NCI-H2196 treated with DMSO at 0.1 percent for 48 hours (cell line): ENCODE measurements around the gene CCNA2.

Experiments used
- DNase-seq: peaks from one replicate; lab custom pipeline; 2025; ENCODE audit not compliant: unreplicated experiment; lab: John Stamatoyannopoulos, UW

Gene CCNA2

DNA sequence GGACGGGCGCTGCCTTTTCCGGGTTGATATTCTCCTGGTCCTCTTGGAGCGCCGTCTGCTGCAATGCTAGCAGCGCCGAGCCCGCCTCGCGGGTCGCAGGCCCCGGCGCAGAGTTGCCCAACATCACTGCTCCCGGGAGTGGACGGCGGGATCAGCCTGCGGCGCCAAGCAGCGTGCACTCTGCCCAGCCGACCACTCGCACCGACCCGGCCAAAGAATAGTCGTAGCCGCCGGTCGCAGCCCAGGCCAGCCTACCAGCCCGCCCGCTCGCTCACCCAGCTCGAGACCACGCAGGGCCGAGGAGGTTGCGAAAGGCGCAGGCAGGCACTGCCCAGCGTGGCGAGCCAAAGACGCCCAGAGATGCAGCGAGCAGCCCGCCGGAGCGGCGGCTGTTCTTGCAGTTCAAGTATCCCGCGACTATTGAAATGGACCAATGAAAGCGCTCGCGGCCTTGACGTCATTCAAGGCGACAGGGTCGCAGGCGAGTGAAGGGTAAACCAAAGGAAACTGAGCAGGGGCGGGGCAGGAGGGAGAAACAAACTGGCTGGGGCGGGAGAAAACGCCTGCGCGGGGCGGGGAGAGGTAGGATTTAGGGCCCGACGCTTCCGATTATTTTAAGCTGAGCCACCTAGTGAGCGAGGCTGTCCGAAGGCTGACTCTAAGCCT lies at the start of gene CCNA2:
TSS of gene CCNA2 (minus strand) at position 379 of the 666 bp plus-strand sequence. CDS start at position 124, 255 bp downstream.
- peak; percentile 66 for DNase-seq

DNA sequence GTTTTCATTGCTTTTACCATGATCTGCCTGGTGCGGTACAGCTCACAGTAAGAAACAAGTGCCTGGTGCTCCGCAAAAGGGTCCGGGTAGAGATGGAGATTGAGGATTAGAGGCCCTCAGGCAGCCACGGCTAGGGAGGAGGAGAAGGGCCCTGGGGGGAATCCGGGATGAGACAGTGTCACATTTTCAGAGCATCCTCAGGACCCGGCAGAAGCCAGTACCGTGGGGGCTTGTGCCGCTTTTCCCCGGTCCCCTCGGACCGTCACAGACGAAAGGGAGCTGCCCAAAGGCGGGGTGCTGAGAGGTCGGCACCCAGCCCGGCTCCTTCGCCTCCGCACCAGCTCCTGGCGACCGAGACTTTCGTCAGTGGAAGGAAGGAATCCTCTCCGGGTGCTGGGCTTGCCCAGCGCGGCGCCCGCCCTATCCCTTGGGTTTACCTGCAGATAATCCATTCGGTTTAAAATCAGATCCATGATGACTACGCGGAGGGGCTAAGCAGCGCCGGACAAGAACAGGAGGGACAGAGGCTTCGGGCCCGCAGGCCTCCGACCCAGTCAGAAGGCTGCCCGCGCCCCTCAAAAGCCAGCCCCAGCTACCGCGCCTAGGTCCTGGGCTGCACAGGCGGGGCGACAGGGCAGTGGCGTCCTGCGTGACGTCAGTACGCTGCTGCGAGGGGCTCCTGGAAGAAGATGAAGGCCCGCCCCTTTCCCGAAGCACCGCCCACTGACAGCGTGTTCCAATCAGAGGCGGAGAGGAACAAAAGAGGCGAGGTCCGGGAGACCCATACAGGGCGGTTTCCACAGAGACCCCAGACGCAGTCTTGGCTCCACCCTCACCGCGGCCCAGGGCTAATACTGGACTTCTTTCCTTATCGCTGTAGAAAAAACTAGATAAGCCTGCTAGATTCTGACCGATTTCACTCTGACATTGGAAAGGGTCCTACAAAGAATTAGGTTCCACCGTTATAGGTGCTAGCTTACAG lies 46.4 kb upstream of the CCNA2 start, which contains the start of gene BBS7:
TSS of gene BBS7 (minus strand) at position 634 of the 982 bp plus-strand sequence. CDS start at position 473, 161 bp downstream.
- peak; percentile 75 for DNase-seq

DNA sequence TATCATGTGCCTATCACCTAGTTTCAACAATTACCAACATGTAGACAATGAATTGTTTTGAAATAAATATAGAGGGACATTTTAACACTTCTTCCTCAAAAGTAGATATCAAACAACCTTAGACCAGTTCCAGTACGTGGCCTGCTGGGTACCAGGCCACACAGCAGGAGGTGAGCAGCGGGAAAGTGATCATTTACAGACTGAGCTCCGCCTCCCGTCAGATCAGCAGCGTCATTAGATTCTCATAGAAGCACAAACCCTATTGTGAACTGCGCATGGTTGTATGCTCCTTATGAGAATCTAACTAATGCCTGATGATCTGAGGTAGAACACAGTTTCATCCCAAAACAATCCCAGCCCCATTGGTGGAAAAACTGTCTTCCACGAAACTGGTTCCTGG lies 40.1 kb upstream of the CCNA2 start:
- no peak for DNase-seq

DNA sequence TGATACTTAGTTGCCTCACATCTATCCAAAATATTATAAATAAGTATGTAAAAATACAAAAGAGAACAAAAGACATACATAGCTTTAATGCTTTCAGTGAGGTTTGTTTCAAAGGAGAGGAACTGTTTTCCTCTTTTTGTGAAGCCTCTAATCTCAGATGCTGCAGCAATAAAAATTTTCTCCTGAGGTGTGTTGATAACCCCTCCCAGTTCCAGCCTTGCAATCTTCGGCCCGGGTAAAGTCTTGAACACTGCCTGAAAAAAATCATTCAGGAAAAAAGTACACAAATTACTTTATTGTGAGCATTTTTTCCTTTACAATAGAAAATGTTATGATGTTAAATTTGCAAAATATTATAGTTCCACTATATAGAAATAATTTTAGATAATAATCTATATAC lies 37.7 kb upstream of the CCNA2 start:
- DNase-seq: no peak

DNA sequence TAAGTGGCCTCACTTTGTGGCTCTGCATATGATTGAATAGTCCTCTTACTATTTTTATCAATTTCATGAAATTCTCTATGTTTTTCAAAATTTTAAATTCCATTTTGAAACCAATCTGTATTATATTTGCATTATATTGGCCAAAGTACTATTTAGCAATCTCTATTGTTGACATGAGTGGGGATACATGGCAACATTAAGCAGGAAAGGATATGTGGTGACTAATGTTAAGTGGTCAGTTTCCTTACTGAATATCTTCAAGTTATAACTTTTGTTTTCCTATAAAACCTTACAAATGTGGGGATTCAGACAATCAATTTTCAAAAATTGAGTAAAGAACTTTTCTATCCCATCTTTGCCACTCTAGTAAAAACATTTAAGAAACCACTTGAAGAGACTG lies 36.4 kb upstream of the CCNA2 start:
- no peak for DNase-seq

DNA sequence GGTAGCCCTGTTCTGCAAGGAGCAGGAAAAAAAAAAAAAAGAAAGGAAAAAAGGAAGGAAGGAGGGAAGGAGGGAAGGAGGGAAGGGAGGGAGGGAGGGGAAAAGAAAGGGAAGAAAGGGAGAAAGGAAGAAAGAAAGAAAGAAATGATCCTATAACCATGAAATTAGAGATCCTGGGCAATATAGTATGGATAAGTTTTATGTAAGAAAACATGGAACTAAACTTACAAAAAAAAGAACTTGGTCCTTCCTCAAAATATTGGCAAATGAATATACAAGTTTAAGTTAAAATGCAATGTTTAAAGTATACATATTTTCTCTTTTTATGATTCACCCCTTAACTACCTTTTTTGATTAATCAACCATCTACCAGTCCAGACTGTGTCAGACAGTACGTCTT lies 27.7 kb upstream of the CCNA2 start:
- no peak for DNase-seq

DNA sequence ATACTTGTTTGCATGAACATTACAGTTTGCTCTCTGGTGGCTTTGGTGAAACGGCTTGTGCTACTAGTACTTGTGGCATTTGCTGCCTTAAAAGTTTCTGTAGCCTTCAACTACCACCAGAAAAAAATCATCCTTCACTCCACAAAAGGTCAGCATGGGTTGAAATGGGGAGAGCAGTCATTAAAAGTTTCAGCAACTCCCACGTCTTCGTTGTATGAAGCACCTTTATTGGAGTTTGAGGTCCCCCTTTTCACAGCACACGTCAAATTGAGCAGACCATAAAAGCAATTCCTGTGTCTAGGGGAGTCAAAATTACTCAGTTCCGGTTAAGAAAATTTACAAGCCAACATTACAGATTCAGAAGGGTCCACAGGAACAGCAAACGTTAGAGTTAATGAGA lies 23.0 kb upstream of the CCNA2 start:
- DNase-seq: no peak

DNA sequence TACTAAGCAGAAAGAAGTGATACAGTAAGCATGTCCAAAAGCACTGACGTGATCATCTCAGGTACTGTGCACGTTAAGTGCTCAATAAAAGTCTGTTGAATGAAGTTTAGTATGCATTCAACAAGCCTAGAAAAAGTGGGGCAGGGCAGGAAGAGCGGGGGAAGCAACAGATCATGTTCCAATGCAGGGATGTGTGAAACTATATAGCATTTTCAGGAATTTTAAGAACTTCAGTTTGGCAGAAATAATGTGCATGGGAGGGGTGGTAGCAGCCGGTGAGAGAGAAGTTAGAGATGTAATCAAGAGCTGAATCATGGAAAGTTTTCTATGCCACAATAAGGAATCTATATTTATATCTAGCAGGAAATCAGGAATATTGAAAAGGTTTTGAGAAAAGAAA lies 19.2 kb upstream of the CCNA2 start:
- no peak for DNase-seq

DNA sequence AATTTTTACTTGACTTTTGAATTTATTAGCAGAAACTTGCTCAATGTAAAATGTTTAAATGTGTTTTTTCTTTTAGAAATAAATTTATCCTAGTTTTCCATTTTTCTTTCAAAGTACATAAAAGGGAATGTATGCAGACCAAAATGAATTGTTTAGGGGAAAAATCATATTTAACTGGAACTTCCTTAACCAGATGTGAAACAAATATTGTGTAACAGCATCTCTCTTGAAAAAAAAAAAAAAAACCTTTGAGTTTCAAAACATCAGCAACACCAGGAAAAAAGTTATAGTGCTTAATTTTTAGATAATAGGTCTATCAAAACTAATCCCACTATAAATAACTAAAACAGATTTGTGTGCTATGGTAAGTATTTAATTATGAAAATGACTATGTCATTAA lies 14.5 kb upstream of the CCNA2 start:
- no peak for DNase-seq

DNA sequence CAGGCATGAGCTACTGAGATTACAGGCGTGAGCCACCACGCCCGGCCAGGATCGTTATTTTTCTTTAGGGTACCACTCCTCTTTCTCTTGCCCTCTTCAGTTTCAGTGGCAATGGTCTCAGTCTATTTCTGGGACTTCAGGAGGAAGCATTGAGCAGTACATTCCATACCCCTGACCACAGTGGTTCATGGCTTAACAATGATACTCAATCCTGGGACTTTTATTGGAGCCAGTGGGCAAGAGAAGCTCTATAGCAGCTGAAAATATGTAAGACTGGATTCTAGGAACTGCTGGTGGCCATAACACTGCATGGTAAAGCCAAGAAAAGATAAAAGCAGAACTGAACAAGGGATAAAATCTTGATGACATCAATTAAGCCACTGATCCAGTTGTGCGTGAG lies 5.8 kb upstream of the CCNA2 start:
- DNase-seq: no peak

DNA sequence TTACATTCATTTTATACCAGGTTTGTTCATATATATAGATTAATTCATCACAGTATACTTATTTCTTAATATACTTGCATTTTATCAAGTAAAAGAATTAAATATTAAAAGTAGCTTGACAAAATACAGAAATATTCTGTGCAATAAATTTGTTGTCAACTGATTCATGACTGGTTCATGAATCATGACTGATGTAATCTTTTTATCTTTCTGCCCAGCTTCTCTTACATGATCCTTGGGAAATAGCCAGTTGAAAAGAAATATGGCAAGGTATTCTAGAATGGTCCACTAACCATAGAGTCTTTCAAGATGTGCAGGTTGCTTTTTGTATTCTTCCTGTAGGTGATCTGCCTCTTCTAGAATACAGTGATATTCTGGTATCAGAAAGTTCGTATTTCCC lies 4.2 kb upstream of the CCNA2 start:
- no peak for DNase-seq

DNA sequence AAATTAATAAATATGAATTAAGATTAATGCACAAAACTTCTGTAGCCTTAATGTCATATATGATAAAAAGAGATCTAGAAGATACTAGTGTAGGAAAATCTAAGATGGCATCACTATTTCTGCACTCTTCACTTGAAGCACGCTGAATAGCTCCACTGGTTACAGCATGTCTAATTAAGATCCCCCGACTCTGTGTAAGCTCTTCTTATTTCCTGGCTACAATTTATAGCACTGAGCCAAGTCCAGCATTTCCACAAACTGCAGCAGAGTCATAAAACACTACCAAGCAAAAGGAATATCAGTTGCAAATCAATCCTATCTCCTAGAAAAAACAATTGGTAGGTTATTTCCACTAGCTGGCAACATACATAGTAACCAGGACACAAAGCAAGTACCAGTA lies 1.3 kb upstream of the CCNA2 start:
- no peak for DNase-seq

DNA sequence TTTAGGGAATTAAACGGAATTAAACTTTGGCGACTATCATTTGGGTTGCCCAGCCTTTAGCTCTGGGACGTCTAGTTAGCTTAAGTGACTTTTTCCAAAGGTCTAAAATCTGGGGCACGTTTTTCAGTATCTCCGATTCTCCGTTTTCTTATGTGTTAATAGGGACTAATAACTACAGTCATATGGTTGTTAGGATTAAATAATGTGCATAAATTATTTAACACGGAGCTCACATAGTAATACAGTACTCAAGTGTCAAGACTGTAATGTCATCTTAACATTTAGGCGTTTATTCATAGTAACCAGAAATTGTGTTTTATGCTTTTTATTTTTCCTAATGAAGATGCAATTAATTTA lies 466 bp upstream of the CCNA2 start:
- DNase-seq: no peak

DNA sequence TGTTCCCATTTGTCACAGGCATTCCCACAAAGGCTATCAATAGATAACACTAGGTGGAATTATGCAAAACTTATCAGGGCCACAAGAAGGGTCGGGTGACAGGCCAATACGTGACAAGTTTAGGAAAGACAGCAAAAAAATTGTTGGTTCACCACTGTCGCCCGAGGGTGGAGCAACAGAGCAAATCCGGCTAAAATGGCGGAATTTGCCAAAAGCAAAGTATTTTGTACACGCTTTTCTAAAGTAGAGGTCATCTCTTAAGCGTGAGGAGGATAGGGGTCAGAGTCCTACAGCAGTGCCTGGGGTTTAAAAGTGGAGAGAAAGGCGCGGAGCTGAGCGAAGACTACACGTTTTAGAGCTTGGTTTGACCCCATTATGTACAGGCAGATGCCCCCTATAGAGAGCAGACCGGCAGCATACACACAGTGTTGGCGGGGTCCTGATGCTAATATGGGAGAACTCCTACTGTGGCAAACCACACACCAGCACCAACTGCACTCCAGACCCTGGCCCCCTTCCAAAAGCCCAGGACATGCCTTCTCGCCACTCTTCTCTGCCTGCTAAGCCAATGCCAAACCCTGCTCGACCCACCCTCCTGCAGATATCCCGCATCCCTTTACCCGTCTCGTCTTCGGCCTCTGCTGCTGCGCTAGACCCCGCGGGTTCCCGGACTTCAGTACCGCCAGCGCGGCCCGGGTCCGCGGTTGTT lies 733 bp downstream of the CCNA2 start:
- DNase-seq: no peak

DNA sequence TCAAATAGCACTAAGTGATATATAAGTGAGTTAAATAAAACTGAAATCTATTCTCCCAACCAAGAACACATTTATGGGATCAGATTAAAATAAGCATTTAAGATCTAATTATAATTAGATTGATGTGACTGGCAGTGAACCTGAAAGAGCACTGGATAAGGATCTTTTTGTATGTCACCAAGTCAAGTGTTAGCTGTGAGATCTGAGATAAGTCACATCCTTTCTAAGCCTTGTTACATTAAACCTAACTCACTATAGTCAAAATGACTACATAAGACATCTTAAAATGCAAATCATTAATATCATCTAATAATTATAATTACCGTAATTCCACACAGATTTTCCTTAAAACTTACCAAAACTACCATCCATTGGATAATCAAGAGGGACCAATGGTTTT lies 1.6 kb downstream of the CCNA2 start:
- no peak for DNase-seq

DNA sequence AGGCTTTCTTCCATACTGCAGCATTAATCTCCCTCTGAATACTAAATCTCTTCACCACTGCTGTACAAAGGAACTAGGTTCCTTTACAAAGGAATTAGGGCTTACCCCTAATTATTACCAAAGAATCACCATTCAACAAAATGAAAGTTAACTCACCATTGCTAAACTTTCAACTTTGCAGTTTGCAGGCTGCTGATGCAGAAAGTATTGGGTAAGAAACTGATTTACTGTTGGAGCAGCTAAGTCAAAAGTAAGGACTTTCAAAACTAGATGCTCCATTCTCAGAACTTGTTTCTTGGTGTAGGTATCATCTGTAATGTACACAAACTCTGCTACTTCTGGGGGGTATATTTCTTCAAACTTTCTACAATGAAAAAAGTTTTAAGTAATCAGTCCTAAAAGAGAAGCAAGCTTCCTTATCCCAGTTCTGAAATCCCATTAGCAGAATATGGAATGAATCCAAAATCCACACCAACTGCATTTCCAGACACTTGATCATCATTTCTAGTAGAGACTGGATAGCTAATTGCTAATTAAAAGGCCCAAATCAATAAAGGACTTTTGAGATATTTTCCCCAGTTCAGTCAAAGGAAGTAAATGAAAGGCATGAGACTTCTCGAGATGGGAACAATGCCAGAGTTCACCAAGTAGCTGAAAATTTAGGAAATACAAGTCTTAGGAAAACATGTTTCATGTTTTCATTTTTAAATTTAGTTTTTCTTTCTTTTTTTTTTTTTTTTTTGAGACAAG lies 4.3 kb downstream of the CCNA2 start:
- DNase-seq: no peak

DNA sequence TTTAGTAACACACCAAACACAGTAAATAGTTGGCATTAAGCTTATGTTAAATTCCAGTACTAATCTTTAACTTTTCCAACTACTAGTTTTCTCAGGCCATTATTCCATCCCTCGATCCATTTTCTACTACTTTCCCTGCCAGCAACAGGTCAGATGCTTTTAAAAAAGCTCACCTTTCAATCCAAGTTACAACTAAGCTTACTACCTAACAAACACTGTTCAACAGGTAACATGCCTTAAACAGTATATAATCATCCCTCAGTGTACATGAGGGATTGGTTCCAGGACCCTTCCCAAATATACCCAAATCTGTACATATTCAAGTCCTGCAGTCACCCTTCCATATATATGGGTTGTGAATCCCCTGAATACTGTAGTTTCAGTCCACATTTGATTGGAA lies 5.5 kb downstream of the CCNA2 start:
- no peak for DNase-seq

DNA sequence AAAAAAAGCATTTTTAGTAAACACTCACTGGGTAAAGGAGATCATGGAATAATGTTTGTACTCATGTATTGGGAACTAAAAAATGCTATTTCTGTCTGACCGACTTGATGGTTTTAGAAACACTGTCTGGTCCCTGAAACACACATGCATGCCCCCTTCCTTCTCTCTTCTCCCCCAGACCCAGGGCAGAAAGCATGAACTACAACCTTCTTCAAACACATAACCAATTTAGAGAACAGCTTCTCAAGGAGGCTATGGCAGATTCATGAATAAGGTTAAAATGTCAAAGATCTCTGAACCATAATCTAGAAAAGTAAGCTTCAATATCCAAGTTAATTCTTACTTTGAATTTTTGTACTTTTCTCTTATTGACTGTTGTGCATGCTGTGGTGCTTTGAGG lies 6.0 kb downstream of the CCNA2 start:
- DNase-seq: no peak

DNA sequence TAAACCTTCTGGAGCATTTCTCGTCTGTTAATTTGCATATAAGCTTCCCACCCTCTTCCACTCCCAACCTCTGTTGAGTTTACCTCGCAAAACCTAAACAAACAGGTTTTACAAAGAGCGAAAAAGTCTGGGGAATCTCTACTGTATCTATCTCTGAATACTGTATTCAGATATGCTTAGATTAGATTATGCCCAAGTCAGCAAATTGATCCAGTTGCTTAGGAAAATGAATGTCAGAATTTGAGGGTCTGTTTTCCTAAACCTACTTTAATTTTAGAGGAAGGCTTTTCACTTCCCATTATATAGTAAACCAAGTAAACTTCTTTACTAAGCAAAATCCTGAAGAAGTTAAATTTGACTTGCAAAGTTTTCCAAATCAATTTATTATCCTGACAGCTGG lies 6.7 kb downstream of the CCNA2 start:
- DNase-seq: no peak

DNA sequence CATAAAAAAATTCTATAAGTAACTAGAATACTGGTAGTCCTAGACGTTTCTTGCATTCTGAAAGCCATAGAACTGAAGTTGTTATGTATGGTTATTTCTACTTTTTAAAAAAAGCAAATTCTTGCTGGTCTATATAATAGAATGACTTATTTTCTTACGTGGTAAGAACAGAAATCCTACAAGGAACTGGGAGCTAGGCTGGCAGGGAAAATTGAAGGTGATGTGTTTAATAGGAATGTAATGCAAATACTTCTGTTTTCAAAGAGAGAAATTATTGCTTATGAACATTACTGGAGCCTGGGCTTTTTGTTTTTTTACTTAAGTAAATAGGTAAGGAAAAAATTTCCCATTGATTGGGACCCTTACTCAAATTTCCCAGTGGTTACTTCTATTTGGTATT lies 8.9 kb downstream of the CCNA2 start:
- DNase-seq: no peak

DNA sequence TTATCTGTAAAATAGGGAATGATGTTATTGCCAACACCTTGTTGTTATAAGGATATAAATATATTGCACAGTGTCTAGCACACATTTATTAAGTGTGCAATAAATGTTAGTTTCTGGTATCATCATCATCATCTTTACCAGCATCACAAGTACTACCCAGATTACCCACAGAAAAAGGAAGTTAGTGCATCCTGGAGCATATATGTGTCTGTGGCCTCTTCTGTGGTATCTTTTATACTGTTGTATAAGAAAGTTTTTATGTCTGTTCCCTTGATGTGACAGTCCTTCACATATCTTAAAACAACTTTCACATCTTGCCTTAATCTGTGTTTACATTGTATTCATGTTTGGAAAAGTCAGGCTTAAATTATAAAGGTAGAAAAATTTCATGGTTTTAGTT lies 12.6 kb downstream of the CCNA2 start:
- DNase-seq: no peak
